22Rv1 (cell line): Measurements from ENCODE around the gene NADK.
A peak's percentile ranks its signal among the peaks of the same experiment; 100 is the strongest.

Source experiments
- H3K27ac ChIP-seq: fragments of 450-650 bp; 2 replicates; pipeline ENCODE4 v1.5.1; 2017
- ZFX ChIP-seq: fragments of 450-650 bp; IDR thresholded peaks from 2 replicates; pipeline ENCODE4 v1.6.1; 2017; ENCODE audit warnings: antibody characterized with exemption, borderline replicate concordance
- TF ChIP-seq, protein P1 (sequence below): fragments of 450-650 bp; IDR thresholded peaks from 2 replicates; pipeline ENCODE4 v1.5.1; 2017; ENCODE audit warnings: mild to moderate bottlenecking

NADK gene

DNA sequence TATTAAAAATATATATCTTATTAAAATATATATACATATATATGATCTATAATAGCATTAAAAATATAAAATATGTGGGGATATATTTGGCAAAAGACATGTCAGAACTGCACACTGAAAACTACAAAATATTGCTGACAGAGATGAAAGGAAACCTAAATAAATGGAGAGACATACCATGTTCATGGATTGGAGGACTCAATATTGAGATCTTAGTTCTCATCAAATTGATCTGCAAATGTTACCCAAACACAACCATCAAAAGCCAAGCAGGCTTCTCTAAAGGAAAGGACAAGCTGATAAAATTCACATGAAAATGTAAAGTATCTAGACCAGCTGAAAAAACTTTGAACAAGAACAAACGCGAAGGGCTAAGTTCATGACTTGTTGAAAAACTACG lies 7.2 kb downstream of the NADK start:
- TF ChIP-seq ZFX: no peak
- TF ChIP-seq, protein P1, sequence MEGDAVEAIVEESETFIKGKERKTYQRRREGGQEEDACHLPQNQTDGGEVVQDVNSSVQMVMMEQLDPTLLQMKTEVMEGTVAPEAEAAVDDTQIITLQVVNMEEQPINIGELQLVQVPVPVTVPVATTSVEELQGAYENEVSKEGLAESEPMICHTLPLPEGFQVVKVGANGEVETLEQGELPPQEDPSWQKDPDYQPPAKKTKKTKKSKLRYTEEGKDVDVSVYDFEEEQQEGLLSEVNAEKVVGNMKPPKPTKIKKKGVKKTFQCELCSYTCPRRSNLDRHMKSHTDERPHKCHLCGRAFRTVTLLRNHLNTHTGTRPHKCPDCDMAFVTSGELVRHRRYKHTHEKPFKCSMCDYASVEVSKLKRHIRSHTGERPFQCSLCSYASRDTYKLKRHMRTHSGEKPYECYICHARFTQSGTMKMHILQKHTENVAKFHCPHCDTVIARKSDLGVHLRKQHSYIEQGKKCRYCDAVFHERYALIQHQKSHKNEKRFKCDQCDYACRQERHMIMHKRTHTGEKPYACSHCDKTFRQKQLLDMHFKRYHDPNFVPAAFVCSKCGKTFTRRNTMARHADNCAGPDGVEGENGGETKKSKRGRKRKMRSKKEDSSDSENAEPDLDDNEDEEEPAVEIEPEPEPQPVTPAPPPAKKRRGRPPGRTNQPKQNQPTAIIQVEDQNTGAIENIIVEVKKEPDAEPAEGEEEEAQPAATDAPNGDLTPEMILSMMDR: no peak
- H3K27ac ChIP-seq: no peak overlapping the region

DNA sequence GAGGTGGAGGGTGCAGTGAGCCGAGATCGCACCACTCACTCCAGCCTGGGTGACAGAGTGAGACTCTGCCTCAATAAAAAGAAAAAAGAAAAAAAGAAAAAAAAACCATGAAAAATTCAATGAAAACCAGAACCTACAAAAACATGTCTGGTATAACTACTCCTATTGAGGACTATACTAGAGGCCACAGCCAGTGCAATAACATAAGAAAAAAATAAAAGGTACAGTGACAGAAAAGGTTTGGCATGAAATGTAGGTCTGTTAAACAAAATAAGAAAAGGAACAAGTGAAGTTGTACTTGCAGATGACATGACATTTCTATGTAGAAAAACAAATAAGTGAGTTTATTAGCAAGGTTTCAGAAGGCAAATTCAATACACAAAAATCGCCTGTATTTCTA lies 8.2 kb downstream of the NADK start:
- no peak for TF ChIP-seq ZFX
- TF ChIP-seq, protein P1: no peak
- H3K27ac ChIP-seq: no peak overlapping the region

DNA sequence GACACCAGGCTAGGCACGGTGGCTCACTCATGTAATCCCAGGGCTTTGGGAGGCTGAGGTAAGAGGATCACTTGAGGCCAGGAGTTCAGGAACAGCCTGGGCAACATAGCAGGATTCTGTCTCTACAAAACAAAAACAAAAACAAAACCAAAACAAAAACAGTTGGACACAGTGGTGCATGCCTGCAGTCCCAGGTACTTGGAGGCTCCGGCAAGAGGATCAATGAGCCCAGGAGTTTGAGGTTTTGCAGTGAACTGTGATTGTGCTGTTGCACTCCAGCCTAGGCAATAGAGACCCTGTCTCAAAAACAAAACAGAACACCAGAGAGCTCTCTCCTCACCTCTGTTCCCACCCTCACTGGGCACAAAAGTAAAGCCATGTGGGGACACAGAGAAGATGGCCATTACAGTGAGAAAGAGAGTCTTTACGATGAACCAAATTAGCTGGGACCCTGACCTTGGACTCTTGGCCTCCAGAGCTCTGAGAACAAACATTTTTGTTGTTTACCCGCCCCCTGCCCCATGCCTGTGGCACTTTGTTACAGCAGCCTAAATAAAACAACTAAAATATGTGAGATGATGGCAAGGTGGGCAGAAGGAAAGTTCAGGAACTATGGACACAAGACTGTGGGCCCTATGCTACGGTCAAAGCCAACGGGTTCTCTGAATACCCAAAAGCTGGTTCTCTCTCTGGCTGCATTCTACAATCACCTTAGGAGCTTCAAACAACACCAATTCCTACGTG lies 9.8 kb downstream of the NADK start:
- TF ChIP-seq, protein P1: no peak
- TF ChIP-seq ZFX: no peak
- no peak overlapping the region; the same call in 1 of the 2 replicates for H3K27ac ChIP-seq

DNA sequence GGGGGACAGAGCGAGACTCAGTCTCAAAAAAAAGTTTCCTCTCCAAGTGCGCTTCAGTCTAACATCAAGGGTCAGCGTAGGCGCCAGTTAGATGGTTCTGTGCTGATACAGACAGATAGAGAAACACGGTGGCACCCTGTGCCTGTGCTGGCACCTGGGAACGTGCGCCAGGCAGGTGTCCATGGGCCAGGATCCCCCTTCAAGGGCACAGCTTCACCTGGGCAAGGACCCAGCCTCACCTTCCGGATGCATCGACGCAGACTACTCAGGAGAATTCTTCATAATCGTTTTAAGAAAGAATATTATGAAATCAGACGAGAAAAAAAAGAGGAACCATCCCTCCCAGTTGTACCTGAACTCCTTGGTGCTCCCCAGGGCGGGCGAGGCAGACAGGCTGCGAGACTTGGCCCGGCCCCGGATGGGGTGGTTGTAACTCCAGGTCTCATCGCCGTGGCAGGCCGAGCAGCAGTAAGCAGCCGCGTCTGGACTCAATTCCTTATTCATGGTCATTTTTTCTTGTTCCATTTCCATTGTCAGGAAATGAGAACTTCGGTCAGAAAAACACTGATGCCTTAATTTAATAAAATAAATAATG lies 13.3 kb downstream of the NADK start:
- TF ChIP-seq ZFX: no peak
- H3K27ac ChIP-seq: no peak overlapping the region

DNA sequence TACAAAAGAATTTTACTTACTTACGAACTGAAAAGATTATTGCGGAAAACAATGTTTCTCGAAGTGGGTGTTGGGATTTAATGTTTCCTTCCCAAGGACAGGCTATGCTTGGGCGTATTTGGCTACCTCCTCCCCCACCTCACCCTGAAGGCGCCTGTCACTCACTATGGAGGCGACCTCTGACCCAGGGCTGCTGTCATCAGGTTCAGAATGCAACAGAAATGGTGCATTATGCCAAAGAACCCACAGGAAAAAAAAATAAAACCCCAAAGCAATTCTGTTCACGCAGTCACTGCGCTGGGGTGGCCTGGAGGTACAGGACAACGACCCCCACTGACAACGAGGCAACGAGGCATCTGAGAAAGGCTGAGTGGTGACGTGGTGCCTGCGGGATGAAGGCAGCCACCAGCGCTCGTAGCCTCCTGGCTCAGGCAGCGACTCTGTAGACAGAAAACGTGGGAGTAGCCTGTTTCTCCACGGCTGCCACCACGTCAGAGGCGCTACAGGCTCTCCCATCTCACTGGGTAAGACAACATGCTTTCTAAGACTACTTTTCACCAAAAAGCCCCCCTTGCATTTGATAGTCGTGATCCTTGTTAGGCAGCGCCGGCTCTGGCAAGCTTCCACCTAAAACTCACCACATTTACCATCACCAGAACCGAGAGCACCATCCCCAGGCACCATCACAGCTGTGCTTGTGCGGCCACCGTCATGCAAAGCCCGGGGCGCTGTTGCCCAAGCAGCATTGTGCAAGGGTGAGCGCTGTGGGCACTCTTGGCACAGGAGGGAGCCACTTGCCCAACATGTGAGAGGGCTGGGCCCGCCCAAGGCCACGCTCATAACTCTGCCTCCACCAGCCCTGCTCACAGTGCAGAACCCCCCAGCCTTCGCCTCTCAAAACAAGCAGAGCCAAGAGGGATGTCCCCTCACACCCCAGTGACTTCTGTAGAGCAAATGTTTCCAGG lies 14.3 kb downstream of the NADK start:
- peak overlapping the region; percentile 47 for H3K27ac ChIP-seq
- TF ChIP-seq, protein P1: no peak
- TF ChIP-seq ZFX: no peak

DNA sequence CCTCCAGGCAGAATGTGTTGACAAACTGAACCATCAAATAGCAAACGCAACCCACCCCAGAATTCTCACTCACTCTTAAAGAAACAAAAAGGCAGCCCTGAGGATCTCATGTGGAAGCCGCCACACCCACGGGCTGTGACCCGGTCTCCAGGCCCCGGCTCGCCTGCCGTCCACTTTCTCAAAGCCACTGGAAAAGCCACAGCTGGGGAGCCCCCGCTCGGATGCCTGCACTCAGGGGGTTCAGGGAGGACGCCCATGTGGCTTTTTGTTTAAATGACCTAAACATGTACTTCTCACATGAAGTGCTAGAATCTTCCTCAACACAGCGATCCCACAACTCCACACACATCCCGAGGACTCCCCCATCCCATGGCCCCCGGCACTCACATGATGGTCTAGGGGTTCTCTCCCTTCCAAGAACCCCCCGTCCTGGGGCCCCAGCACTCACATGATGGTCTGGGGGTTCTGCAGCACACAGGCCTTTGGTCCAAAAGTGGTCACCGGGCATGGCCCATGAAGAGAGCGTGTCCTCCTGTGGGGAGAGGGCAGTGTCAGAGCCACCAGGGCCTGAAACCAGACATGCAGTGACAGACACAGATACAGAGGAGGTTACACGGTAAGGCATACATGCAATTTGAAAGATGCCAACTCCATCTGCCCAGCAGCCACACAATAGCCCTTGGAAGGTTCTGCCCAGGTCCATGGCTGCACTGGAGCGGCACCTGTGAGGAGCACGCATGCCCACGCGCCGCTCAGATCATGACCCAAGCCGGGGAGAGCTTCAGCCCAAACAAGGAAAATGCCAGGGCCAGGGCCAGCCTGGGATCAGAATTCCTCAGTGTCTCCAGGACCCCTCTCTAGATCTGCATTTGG lies 16.5 kb downstream of the NADK start:
- H3K27ac ChIP-seq: peak overlapping the region; percentile 81; the same call in 1 of the 2 replicates
- no peak for TF ChIP-seq ZFX
- TF ChIP-seq, protein P1: no peak

DNA sequence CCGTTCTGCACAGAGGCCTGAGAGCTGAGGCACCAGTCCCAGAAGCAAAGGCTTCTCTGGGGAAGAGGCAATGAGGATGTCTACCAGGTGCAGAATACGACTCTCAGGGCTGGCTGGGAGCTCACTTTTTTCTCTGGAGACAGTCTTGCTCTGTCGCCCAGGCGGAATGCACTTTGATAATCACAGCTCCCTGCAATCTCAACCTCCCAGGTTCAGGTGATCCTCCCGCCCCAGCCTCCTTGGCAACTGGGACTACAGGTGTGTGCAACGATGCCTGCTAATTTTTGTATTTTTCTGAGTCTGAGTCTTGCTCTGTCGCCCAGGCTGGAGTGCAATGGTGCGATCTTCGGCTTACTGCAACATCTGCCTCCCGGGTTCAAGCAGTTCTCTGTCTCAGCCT lies 17.6 kb downstream of the NADK start:
- no peak for TF ChIP-seq ZFX
- TF ChIP-seq, protein P1: no peak
- peak overlapping the region; percentile 81; the same call in 1 of the 2 replicates for H3K27ac ChIP-seq
